GM12872 (cell line): ENCODE measurements around the gene C1QTNF7.

Experiments
- TF ChIP-seq, protein P1 (sequence below): IDR thresholded peaks from 3 replicates; pipeline ENCODE4 v1.5.1; 2011; ENCODE audit warnings: low read depth, mild to moderate bottlenecking, low read length, moderate library complexity; ENCODE audit not compliant: insufficient read depth

C1QTNF7 gene

DNA sequence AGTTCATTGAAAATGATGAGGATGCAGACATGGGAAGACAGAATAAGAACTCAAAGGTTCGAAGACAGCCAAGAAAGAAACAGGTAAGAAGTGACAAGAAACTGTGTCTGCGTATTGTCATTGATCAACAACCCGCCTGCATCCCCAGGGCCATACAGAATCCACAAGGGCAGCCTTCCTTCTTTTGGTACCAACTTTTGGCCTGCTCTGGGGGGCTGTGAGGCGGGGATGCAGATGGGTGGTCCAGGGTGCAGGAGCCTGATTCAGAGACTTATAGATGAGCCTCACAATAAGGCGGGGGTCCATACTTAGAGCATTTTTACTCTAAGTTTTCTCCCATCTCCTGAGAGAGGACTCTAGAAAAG, 50.9 kb downstream of the C1QTNF7 start:
- TF ChIP-seq, protein P1, sequence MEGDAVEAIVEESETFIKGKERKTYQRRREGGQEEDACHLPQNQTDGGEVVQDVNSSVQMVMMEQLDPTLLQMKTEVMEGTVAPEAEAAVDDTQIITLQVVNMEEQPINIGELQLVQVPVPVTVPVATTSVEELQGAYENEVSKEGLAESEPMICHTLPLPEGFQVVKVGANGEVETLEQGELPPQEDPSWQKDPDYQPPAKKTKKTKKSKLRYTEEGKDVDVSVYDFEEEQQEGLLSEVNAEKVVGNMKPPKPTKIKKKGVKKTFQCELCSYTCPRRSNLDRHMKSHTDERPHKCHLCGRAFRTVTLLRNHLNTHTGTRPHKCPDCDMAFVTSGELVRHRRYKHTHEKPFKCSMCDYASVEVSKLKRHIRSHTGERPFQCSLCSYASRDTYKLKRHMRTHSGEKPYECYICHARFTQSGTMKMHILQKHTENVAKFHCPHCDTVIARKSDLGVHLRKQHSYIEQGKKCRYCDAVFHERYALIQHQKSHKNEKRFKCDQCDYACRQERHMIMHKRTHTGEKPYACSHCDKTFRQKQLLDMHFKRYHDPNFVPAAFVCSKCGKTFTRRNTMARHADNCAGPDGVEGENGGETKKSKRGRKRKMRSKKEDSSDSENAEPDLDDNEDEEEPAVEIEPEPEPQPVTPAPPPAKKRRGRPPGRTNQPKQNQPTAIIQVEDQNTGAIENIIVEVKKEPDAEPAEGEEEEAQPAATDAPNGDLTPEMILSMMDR: no peak

DNA sequence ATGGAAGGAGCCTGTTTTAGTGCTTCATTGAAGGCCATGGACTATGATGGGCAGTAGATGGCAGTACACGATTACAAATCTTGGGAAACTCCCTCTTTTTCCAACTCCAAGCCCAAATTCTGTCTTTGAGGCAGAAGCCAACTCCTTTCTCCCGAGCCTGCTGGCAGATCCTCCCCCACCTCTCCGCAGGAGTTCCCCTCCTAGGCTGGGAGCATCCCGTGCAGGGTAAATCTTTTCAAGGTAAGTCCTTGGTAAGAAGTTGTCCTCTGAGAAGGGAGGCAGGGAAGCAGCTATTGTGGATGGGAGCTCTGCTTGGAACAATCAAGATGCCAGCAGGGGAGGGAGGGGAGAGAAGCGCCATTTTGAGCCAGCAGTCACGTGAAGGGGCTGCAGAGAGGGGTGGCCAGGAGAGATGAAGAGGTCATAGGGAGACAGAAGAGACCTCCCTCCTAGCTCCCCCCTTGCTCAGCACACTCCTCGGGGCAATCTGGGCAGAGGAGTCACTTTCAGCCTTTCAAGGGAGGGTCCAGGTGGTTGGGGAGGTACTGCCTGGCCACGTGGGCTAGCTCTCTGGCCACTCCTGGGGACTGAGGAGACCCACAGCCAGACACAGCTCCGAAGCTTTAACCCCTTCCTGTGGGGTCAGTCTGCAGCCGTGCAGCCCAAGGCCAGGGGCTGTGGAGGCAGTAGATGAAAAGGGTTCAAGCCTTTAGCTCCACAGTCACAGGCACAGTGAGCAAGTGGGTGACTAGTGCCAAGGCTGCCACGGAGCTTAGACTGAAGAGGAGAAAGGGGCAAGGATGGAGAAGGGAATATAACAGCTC, 51.5 kb downstream of the C1QTNF7 start:
- TF ChIP-seq, protein P1: peak; percentile 60

DNA sequence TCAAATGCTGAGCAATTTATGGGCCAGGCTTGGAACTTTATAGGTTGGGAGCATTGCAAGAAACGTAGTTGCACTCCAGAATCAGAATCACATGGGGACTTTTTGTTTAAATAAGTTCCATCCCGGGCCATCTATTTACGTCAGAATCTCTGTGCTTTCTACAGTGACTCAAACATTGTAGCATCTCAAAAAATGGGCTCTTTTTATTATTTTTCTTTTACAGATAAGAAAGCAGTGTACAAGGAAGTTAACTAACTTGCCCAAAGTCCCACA, 52.0 kb downstream of the C1QTNF7 start:
- TF ChIP-seq, protein P1: no peak

DNA sequence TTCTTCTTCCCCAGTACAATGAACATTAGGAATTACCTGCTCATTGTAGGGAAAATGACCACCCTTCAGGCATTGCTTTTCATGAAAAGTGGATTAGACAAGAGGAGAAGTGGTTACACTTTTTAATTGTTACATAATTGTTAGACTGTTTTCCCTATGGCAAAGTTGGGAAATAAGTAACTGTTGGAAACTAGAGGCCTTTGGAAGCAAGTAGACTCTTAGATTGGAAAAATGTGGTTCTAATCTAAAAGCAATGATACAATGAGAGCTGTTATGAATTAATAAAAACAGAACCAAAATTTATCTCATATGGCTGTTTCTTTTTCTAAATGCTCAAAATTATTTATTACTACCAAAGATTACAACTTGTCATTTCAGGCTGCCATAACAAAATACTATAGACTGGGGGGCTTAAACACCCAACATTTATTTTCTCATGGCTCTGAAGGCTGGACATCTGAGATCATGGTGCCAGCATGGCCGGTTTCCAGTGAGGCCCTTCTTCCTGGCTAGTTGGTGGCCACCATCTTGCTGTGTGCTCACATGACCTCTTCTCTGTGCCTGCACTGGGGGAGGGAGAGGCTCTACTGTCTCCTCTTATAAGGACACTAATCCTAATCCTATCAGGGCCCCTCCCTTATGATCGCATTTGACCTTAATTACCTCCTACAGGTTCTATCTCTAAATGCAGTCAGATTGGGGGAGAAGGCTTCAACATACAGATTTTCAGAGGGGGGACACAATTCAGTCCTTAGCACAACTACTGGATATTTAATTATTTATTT, 54.3 kb downstream of the C1QTNF7 start:
- TF ChIP-seq, protein P1: no peak

DNA sequence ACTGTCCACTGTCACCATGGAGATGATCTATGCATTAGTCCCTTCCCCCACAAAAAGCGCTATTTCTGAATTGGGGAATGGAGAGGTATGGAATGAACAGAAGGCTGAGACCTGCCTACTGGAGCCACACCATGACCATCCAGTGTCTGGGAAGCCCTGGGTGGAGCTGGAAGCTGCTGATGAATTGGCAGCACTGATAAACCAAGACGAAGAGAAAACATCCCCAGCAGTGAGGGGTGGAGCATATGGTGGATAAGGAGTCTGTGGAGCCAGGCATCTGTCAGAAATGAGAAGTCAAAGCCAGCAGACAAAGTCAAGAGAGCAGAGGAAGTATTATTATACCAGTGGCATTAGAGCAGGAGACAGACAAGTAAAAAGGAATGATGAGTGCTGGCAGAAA, 55.0 kb downstream of the C1QTNF7 start:
- TF ChIP-seq, protein P1: no peak

DNA sequence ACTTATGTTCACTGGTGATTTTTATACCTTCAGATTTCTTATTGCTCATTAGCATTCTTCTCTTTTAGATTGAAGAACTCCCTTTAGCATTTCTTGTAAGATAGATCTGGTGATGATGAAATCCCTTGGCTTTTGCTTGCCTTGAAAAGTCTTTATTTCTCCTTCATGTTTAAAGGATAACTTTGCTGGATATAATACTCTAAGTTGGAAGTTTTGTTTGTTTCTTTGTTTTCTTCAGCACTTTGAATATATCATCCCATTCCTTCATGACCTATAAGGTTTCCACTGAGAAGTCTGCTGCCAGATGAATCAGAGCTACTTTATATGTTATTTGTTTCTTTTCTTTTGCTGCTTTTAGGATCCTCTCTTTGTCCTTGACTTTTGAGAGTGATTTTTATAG, 60.3 kb downstream of the C1QTNF7 start:
- TF ChIP-seq, protein P1: no peak

DNA sequence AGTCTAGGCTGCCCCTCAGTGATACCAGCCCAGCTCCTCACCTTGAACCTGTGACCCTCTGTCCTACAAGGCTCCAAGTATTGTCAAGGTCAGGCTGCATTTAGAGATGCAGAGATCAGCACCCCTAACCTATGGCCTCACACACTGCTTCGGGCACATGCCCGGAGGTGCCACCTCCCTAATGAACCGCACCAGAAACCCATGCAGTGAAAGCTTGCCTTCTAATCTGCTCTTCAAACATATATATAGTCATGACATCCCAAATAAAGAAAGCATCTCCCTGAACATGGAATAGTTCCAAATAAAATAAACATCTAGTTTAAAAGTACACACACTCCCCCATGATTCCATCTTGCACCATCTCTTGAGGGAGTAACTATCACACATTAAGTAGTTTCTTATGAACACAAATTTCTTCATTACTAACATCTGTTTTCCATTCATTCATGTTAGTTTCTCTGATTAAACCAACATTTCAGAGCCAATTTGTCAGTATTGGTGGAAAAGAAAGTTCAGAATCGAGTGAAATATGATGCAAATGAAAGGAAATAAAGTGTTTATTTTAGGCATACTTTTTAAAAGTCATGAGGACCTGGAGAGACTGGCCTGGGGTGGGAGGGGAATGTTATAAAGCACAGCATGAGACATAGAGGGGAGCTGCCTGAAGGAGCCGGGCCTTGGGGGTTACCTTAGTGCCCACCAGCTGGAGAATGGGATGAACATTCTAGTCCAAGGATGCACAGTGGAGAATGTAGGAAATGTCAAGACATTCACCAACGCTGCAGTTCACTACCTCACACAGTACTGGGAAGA, 61.0 kb downstream of the C1QTNF7 start:
- TF ChIP-seq, protein P1: no peak
